ENCODE data around the gene PCBP2. TPM values are rescaled to one million over a fixed set of nuclear protein-coding genes. Genes with fewer than 3 reads are reported as not detected.

Gene PCBP2
- polyA plus RNA-seq, 1 of the 3 experiments (the other 2 are of a cell fraction): 368 TPM

DNA sequence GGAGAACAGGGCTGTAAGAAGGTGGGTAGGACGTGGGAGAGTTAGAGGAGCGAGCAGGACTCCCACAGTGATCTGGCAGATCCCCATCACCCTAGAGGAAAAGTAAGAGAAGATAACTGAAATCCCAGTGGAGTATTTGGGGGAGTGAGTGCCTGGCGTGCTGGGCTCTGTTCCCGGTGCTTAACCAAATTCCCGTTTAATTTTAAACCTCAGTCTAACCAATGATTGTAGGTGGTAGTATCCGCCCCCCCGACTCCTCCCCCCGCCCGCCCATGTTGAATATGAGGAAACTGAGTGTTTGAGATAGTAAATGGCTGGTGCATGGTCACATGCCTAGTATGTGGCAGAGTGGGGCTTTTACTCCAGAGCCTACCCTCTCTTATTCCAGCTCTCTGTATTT lies 50.4 kb downstream of the PCBP2 start:
- Histone ChIP-seq H3K27me3 (ENCODE audit: insufficient read depth) (no peaks in the 10 kb centered on the region), H3K9me3 (no peaks in the 10 kb centered on the region), H3K79me2 (ENCODE audit: insufficient read depth) (peaks cover 40% of the 10 kb centered on the region), H3K4me1 (ENCODE audit: control insufficient read depth in 1 of 2, insufficient read depth in 2 of 2, low read depth in 1 of 2, low read length in 1 of 2) (peaks cover 25 to 32% of the 10 kb centered on the region in 2 experiments), H3K36me3 (replicated peaks in 1 of 2; ENCODE audit: control insufficient read depth in 1 of 2, insufficient read depth in 2 of 2, low read length in 1 of 2) (peaks cover 10 to 43% of the 10 kb centered on the region in 2 experiments), H2AFZ (ENCODE audit: low read depth) (no peak overlapping the region), H3F3A (replicated peaks; ENCODE audit: insufficient read depth) (peaks cover 28% of the 10 kb centered on the region), H4K20me1 (ENCODE audit: insufficient read depth) (no peaks in the 10 kb centered on the region), H3K9me2 (no peaks in the 10 kb centered on the region), H3K9ac (peak overlapping the region; percentile 93), H3K4me3 (ENCODE audit: low read depth in 2 of 2, low read length in 1 of 2) (peak overlapping the region; percentile 52 to 75), H3K27ac (ENCODE audit: low read depth in 2 of 2, low read length in 1 of 2) (peak overlapping the region; percentile 94 to 100; a peak in 3 of 4 replicates), H3K4me2 (peak overlapping the region; percentile 96)
- DNase-seq: no peak
- CTCF ChIA-PET: interaction anchor here (1.3 to 8.2 kb wide), 5 partner anchors 25 to 179 kb away, joined by 3 to 46 read pairs (median 9); partner anchors contain the start of gene AAAS
- POLR2A ChIA-PET: interaction anchor here (2.4 to 2.8 kb wide), 3 partner anchors 10 to 181 kb away, joined by 15 to 18 read pairs (median 16); partner anchors contain the start of gene AAAS
- WGBS (ENCODE audit: low lambda C conversion rate): 50% methylated on average over 9 of the region's 9 CpGs
- no peak for TF ChIP-seq RXRA (IDR thresholded peaks at IDR 0.05; ENCODE audit: borderline replicate concordance, low read depth)
- TF ChIP-seq RAD21 (IDR thresholded peaks at IDR 0.05; ENCODE audit: low read length): no peak
- TF ChIP-seq FOXJ3 (CRISPR knock-in tag; IDR thresholded peaks at IDR 0.05): no peak
- TF ChIP-seq TCF12 (IDR thresholded peaks at IDR 0.05): no peak
- no peak for TF ChIP-seq FOXM1 (IDR thresholded peaks at IDR 0.05; ENCODE audit: low read depth)
- TF ChIP-seq, protein P1, sequence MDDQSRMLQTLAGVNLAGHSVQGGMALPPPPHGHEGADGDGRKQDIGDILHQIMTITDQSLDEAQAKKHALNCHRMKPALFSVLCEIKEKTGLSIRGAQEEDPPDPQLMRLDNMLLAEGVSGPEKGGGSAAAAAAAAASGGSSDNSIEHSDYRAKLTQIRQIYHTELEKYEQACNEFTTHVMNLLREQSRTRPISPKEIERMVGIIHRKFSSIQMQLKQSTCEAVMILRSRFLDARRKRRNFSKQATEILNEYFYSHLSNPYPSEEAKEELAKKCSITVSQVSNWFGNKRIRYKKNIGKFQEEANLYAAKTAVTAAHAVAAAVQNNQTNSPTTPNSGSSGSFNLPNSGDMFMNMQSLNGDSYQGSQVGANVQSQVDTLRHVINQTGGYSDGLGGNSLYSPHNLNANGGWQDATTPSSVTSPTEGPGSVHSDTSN (IDR thresholded peaks at IDR 0.05): no peak
- no peak for TF ChIP-seq FOSL2 (IDR thresholded peaks at IDR 0.05; ENCODE audit: borderline replicate concordance, low read depth)
- no peak for TF ChIP-seq EP300 (IDR thresholded peaks at IDR 0.05; ENCODE audit: borderline replicate concordance in 1 of 2, low read depth in 1 of 2, low read length in 1 of 2)
- TF ChIP-seq ELF1 (IDR thresholded peaks at IDR 0.05): no peak
- TF ChIP-seq GABPA (IDR thresholded peaks at IDR 0.05; ENCODE audit: low read depth): no peak
- TF ChIP-seq RCOR1 (IDR thresholded peaks at IDR 0.05; ENCODE audit: low read length): no peak
- no peak for TF ChIP-seq SIN3A (IDR thresholded peaks at IDR 0.05; ENCODE audit: borderline replicate concordance, low read depth, low read length)

DNA sequence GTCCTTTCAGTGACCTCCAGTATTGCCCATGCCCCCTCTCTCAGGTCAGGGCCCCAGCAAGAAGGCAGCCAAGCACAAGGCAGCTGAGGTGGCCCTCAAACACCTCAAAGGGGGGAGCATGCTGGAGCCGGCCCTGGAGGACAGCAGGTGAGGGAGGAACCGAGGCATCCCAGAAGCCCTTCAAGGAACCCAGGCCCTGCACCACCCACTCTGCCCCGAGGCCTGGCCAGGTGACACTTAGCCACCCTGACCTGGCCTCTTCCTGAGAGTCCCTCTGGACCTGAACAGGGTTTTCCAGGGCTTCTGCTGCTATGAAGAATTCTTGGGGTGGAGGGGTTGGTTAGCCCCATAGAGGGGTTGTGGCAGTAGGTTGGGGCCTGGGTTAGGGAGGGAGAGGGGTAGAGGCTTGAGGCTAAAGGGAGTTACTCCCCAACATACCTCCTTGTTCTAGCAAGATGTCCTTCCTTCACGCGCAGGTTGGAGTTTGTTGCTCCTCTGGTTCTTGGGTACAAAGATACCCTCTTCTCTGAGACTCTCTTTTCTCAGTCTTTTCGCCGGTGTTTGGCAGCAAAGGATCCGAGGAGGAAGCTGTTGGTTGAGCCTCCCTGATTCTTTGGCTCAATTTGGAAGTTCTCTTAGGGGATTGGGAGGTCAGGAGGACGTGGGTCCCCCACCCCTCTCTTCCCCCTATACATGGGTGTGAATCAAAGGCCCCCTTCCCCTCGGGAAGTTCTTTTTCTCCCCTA lies 51.3 kb downstream of the PCBP2 start:
- TF ChIP-seq, protein P2, sequence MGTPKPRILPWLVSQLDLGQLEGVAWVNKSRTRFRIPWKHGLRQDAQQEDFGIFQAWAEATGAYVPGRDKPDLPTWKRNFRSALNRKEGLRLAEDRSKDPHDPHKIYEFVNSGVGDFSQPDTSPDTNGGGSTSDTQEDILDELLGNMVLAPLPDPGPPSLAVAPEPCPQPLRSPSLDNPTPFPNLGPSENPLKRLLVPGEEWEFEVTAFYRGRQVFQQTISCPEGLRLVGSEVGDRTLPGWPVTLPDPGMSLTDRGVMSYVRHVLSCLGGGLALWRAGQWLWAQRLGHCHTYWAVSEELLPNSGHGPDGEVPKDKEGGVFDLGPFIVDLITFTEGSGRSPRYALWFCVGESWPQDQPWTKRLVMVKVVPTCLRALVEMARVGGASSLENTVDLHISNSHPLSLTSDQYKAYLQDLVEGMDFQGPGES (IDR thresholded peaks at IDR 0.05; ENCODE audit: low read depth, low read length): no peak
- TF ChIP-seq POLR2AphosphoS5 (IDR thresholded peaks at IDR 0.05; ENCODE audit: low read depth, low read length) (no peak), NRF1 (IDR thresholded peaks at IDR 0.05; ENCODE audit: low read depth, low read length) (no peak), GABPA (IDR thresholded peaks at IDR 0.05; ENCODE audit: low read depth) (no peak), FOXM1 (IDR thresholded peaks at IDR 0.05; ENCODE audit: low read depth) (no peak), FOXJ3 (CRISPR knock-in tag; IDR thresholded peaks at IDR 0.05) (no peak), EZH2phosphoT487 (IDR thresholded peaks at IDR 0.05; ENCODE audit: borderline replicate concordance, low read depth) (no peak), MEF2A (IDR thresholded peaks at IDR 0.05; ENCODE audit: borderline replicate concordance, low read depth) (no peak), CHD2 (IDR thresholded peaks at IDR 0.05; ENCODE audit: low read length, partially characterized antibody) (no peak), SIN3A (IDR thresholded peaks at IDR 0.05; ENCODE audit: borderline replicate concordance, low read depth, low read length) (no peak), FOSL2 (IDR thresholded peaks at IDR 0.05; ENCODE audit: borderline replicate concordance, low read depth) (no peak)
- TF ChIP-seq, protein P3, sequence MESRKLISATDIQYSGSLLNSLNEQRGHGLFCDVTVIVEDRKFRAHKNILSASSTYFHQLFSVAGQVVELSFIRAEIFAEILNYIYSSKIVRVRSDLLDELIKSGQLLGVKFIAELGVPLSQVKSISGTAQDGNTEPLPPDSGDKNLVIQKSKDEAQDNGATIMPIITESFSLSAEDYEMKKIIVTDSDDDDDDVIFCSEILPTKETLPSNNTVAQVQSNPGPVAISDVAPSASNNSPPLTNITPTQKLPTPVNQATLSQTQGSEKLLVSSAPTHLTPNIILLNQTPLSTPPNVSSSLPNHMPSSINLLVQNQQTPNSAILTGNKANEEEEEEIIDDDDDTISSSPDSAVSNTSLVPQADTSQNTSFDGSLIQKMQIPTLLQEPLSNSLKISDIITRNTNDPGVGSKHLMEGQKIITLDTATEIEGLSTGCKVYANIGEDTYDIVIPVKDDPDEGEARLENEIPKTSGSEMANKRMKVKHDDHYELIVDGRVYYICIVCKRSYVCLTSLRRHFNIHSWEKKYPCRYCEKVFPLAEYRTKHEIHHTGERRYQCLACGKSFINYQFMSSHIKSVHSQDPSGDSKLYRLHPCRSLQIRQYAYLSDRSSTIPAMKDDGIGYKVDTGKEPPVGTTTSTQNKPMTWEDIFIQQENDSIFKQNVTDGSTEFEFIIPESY (IDR thresholded peaks at IDR 0.05; ENCODE audit: borderline replicate concordance, low read depth): no peak
- TF ChIP-seq, protein P4, sequence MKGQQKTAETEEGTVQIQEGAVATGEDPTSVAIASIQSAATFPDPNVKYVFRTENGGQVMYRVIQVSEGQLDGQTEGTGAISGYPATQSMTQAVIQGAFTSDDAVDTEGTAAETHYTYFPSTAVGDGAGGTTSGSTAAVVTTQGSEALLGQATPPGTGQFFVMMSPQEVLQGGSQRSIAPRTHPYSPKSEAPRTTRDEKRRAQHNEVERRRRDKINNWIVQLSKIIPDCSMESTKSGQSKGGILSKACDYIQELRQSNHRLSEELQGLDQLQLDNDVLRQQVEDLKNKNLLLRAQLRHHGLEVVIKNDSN (IDR thresholded peaks at IDR 0.05; ENCODE audit: borderline replicate concordance, low read depth): no peak
- ChIA-PET POLR2A (no interaction called here), CTCF (interaction anchor here (0.9 to 8.2 kb wide), 5 partner anchors 82 to 180 kb away, joined by 4 to 46 read pairs (median 4); partner anchors contain the start of genes AAAS and ATP5MC2)
- Histone ChIP-seq H3K9me3 (no peaks in the 10 kb centered on the region), H3K9ac (no peak overlapping the region), H3K27me3 (ENCODE audit: insufficient read depth) (no peaks in the 10 kb centered on the region), H2AFZ (ENCODE audit: low read depth) (no peak overlapping the region), H3K4me1 (ENCODE audit: control insufficient read depth in 1 of 2, insufficient read depth in 2 of 2, low read depth in 1 of 2, low read length in 1 of 2) (peaks cover 23% of the 10 kb centered on the region in 2 experiments), H3K79me2 (ENCODE audit: insufficient read depth) (peaks cover 32% of the 10 kb centered on the region), H4K20me1 (ENCODE audit: insufficient read depth) (no peaks in the 10 kb centered on the region), H3K27ac (ENCODE audit: low read depth in 2 of 2, low read length in 1 of 2) (no peak overlapping the region; a peak in 2 of 4 replicates), H3K4me2 (peak overlapping the region; percentile 96; the same call in 1 of the 2 replicates), H3K9me2 (no peaks in the 10 kb centered on the region), H3K4me3 (ENCODE audit: low read depth in 2 of 2, low read length in 1 of 2) (no peak overlapping the region; a peak in 1 of 4 replicates), H3F3A (replicated peaks; ENCODE audit: insufficient read depth) (peaks cover 33% of the 10 kb centered on the region), H3K36me3 (replicated peaks in 1 of 2; ENCODE audit: control insufficient read depth in 1 of 2, insufficient read depth in 2 of 2, low read length in 1 of 2) (peaks cover 8 to 40% of the 10 kb centered on the region in 2 experiments)
- DNase-seq: no peak
- 80% methylated on average over 10 of the region's 10 CpGs for WGBS (ENCODE audit: low lambda C conversion rate)
